Vagina (tissue), 2 donors: Measurements from ENCODE around the gene FADS3.

Experiments
- CTCF ChIP-seq, 3 experiments: fragments of 450-650 bp in 2 of 3; fragments of 200-600 bp in 1 of 3; sonication (generic) in 1 of 3; IDR thresholded peaks; one replicate each; pipeline ENCODE4 v1.5.1; 2017 to 2019; ENCODE audit warnings: antibody characterized with exemption in 3 of 3, mild to moderate bottlenecking in 2 of 3, moderate library complexity in 2 of 3
- POLR2A ChIP-seq, 2 donors: fragments of 450-650 bp; IDR thresholded peaks; one replicate each; pipeline ENCODE4 v1.6.1; 2017; ENCODE audit warnings: antibody characterized with exemption in 2 of 2, mild to moderate bottlenecking in 2 of 2, moderate library complexity in 2 of 2
- POLR2AphosphoS5 ChIP-seq, 2 donors: sonication (generic); formaldehyde crosslinking; IDR thresholded peaks; one replicate each; pipeline ENCODE4 v1.9.0; 2017; ENCODE audit warnings: antibody characterized with exemption in 2 of 2, mild to moderate bottlenecking in 2 of 2, low read depth in 1 of 2; ENCODE audit not compliant: insufficient read depth in 1 of 2

GRCh38 chr11:61918251-61918937 is 27.0 kb upstream of the FADS3 start:
- TF ChIP-seq CTCF (IDR thresholded peaks at IDR 0.05) = no peak
- no peak for TF ChIP-seq POLR2A (IDR thresholded peaks at IDR 0.05)
- no peak for TF ChIP-seq POLR2AphosphoS5 (IDR thresholded peaks at IDR 0.05; ENCODE audit: insufficient read depth in 1 of 2, low read depth in 1 of 2)
